Erythroblast (primary cell): ENCODE data around the gene NCBP2L.

Experiments used
- GATA1 ChIP-seq: IDR thresholded peaks from 2 replicates; pipeline ENCODE4 v1.6.1; 2011; ENCODE audit warnings: low read depth, mild to moderate bottlenecking, control low read depth, low read length, moderate library complexity
- POLR2A ChIP-seq: IDR thresholded peaks from 2 replicates; pipeline ENCODE4 v1.6.1; 2011; ENCODE audit warnings: mild to moderate bottlenecking, low read length

- TF ChIP-seq POLR2A (peak; percentile 36), GATA1 (no peak)
These were observed 3.6 kb upstream of the NCBP2L start for GRCh38 chrX:107773906-107774435.
